Natural killer cell (primary cell): ENCODE measurements around the gene SLC46A3. TPM values are rescaled to one million over a fixed set of nuclear protein-coding genes. Genes with fewer than 3 reads are reported as not detected.

Experiments used
- ATAC-seq, 3 donors: fragments of 150-1000 bp in 2 of 3; fragments of 200-7000 bp in 1 of 3; cut with Tn5 transposase; 1 replicate in 1 of 3; 2 replicates in 2 of 3; pipeline ENCODE4 v1.10.0; 2021; ENCODE audit warnings: mild to moderate bottlenecking in 2 of 3, moderate library complexity in 2 of 3
- DNase-seq, 2 donors: peaks; one replicate each; pipeline versions ENCODE4 v3.0.0 to v3.0.0-alpha.2; 2013 to 2021; ENCODE audit warnings: mixed read lengths in 1 of 2
- H3K27ac ChIP-seq: one replicate; pipeline ENCODE4 v1.5.1; 2013; ENCODE audit warnings: mild to moderate bottlenecking, low read length
- H3K27me3 ChIP-seq: one replicate; pipeline ENCODE4 v1.6.1; 2013; ENCODE audit warnings: low read length; ENCODE audit not compliant: control insufficient read depth, insufficient read depth
- H3K36me3 ChIP-seq: one replicate; pipeline ENCODE4 v1.6.1; 2013; ENCODE audit warnings: low read length; ENCODE audit not compliant: control insufficient read depth, insufficient read depth
- H3K4me1 ChIP-seq: one replicate; pipeline ENCODE4 v1.6.1; 2013; ENCODE audit warnings: low read length; ENCODE audit not compliant: control insufficient read depth, insufficient read depth
- H3K4me3 ChIP-seq: one replicate; pipeline ENCODE4 v1.5.1; 2013; ENCODE audit warnings: low read length
- H3K9me3 ChIP-seq: one replicate; pipeline ENCODE4 v1.6.1; 2013; ENCODE audit warnings: low read length; ENCODE audit not compliant: control insufficient read depth, insufficient read depth
- H3K27ac Mint-ChIP-seq, 2 donors: one replicate each; pipeline ENCODE4 v1.8.0; 2022; ENCODE audit warnings: mild to moderate bottlenecking in 2 of 2, mixed read lengths in 2 of 2, moderate library complexity in 1 of 2
- H3K27me3 Mint-ChIP-seq, 2 donors: one replicate each; pipeline ENCODE4 v1.8.0; 2022; ENCODE audit warnings: low read depth in 2 of 2, mixed read lengths in 2 of 2
- H3K36me3 Mint-ChIP-seq: one replicate; pipeline ENCODE4 v1.8.0; 2022; ENCODE audit warnings: mixed read lengths
- H3K4me1 Mint-ChIP-seq, 2 donors: one replicate each; pipeline ENCODE4 v1.8.0; 2022; ENCODE audit warnings: mixed read lengths in 2 of 2
- H3K4me3 Mint-ChIP-seq: one replicate; pipeline ENCODE4 v1.8.0; 2022; ENCODE audit warnings: mild to moderate bottlenecking, moderate library complexity, mixed read lengths
- H3K9me3 Mint-ChIP-seq, 2 donors: one replicate each; pipeline ENCODE4 v1.8.0; 2022; ENCODE audit warnings: mixed read lengths in 2 of 2
- CTCF ChIP-seq: fragments of 200-600 bp; IDR thresholded peaks from one replicate; pipeline ENCODE4 v1.8.0; 2022; ENCODE audit warnings: antibody characterized with exemption
- WGBS: methylation state at CpG from one replicate; pipeline ENCODE4 v1.1.7; 2013; ENCODE audit warnings: missing lambda C conversion rate; ENCODE audit not compliant: insufficient coverage; 5-methylcytosine and 5-hydroxymethylcytosine counted together
- intact Hi-C: fragments of 100-400 bp; cut with micrococcal nuclease; formaldehyde crosslinking; loops from one replicate; pipeline ENCODE4 v1.14.2; 2022
- total RNA-seq, 4 donors: library from RNA; stranded (reverse); fragments of 120-200 nt in 1 of 4; gene quantifications; one replicate each; pipeline versions ENCODE4 v1.2.3 to v1.2.4, GENCODE V29; 2013 to 2022

The SLC46A3 gene
- total RNA-seq, 3 donors from 2014 or later (not counting 1 experiment from before 2014, with no cell fraction given): 9.7 to 16.2 (median 11.9) TPM

- Mint-ChIP-seq H3K4me1 (peaks cover 18 to 41% of the 10 kb centered on the region in 2 donors), H3K36me3 (peaks cover 42% of the 10 kb centered on the region), H3K27me3 (no peaks in the 10 kb centered on the region), H3K9me3 (no peaks in the 10 kb centered on the region), H3K27ac (no peak overlapping the region), H3K4me3 (no peak overlapping the region)
- H3K27me3 ChIP-seq: no peaks in the 10 kb centered on the region
- TF ChIP-seq CTCF: no peak
- H3K4me3 ChIP-seq: no peak overlapping the region
- intact Hi-C loops: no loop called here
- no peak overlapping the region for H3K27ac ChIP-seq
- H3K9me3 ChIP-seq: no peaks in the 10 kb centered on the region
- peaks cover 95% of the 10 kb centered on the region for H3K36me3 ChIP-seq
- 78% methylated on average over 5 of the region's 9 CpGs for WGBS
- H3K4me1 ChIP-seq: no peaks in the 10 kb centered on the region
- ATAC-seq (no peak), DNase-seq (no peak)
Observed at GRCh38 chr13:28666897-28667488, 51.8 kb downstream of the SLC46A3 start.

- no peaks in the 10 kb centered on the region for H3K9me3 Mint-ChIP-seq
- H3K36me3 Mint-ChIP-seq: peaks cover 3% of the 10 kb centered on the region
- peak overlapping the region; percentile 82 for H3K4me3 ChIP-seq
- H3K27me3 ChIP-seq: no peaks in the 10 kb centered on the region
- peak overlapping the region; percentile 93 to 96 for H3K27ac Mint-ChIP-seq
- no peak for TF ChIP-seq CTCF
- intact Hi-C loops: loop anchor here (1.0 to 5.0 kb wide), 4 partner anchors 59 to 521 kb away; partner anchors contain the start of genes PAN3 and SLC46A3
- peaks cover 46 to 72% of the 10 kb centered on the region in 2 donors for H3K4me1 Mint-ChIP-seq
- DNase-seq (peak in 1 of 2 donors; percentile 72), ATAC-seq (peak; percentile 52 to 77 (median 65))
- H3K4me1 ChIP-seq: peaks cover 17% of the 10 kb centered on the region
- H3K27me3 Mint-ChIP-seq: no peaks in the 10 kb centered on the region
- no peaks in the 10 kb centered on the region for H3K9me3 ChIP-seq
- H3K27ac ChIP-seq: peak overlapping the region; percentile 89
- H3K4me3 Mint-ChIP-seq: peak overlapping the region; percentile 94
- no CpG with 5 or more reads among the region's 4 CpGs for WGBS
- peaks cover 23% of the 10 kb centered on the region for H3K36me3 ChIP-seq
Observed at GRCh38 chr13:28659621-28659970, 59.2 kb downstream of the SLC46A3 start.

GRCh38 chr13:28658796-28659620 is 59.8 kb downstream of the SLC46A3 start, which contains the start of gene POMP:
Gene POMP, plus strand, starts transcription at chr13:28659130. Its CDS starts 55 bp downstream, at chr13:28659185.
- TF ChIP-seq CTCF: no peak
- no peaks in the 10 kb centered on the region for H3K9me3 ChIP-seq
- H3K27ac ChIP-seq: peak within 1 kb of the TSS; percentile 89
- peak within 1 kb of the TSS; percentile 93 to 96 for H3K27ac Mint-ChIP-seq
- H3K4me1 ChIP-seq: peaks cover 17% of the 10 kb centered on the region
- H3K27me3 Mint-ChIP-seq: no peaks in the 10 kb centered on the region
- peak within 1 kb of the TSS; percentile 82 for H3K4me3 ChIP-seq
- under 1% methylated on average over 64 of the region's 64 CpGs for WGBS
- no peaks in the 10 kb centered on the region for H3K9me3 Mint-ChIP-seq
- H3K27me3 ChIP-seq: no peaks in the 10 kb centered on the region
- peak; percentile 91 to 95 for DNase-seq
- ATAC-seq: peak; percentile 85 to 93 (median 91)
- intact Hi-C loops: loop anchor here (1.0 to 5.0 kb wide), 4 partner anchors 59 to 521 kb away; partner anchors contain the start of genes PAN3 and SLC46A3
- no peaks in the 10 kb centered on the region for H3K36me3 Mint-ChIP-seq
- H3K36me3 ChIP-seq: peaks cover 17% of the 10 kb centered on the region
- H3K4me3 Mint-ChIP-seq: peak within 1 kb of the TSS; percentile 94
- peaks cover 46 to 70% of the 10 kb centered on the region in 2 donors for H3K4me1 Mint-ChIP-seq
